ENCODE results near the gene TAS1R2.
"Not testable (repeated sequence)": the region's sequence is repeated elsewhere in the genome, so short reads cannot be mapped to it uniquely, and the experiment has no call there.

TAS1R2 gene

DNA sequence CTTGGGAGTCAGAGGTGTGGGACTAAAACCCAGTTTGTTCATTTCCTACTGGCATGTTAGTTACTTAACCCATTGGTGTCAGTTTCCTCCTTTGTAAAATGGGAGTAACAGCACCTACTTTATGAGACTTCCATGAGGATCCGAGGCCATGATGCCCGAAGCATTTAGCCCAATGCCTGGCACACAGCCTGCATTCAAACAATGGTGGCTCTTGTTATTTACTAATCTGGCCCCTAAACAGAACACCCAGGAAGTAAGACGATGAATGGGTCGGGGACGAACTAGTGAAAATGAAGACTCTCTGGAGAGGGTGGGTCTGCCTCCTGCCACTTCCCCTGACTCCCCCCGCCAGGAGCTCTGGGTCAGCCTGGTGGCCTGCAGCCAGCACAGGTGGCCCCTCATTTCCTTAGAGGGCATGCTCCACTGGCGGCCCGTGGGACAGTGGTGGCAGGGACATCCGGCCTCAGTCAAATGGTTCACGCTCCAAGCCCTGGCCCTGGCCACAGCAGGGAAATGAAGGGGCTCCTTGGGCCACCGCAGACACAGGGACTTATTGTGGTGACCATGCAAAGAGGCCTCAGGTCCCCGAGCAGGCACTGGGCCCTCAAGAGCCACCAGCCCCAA, 9.5 kb upstream of the TAS1R2 start:
- DNase-seq (ENCODE audit: low spot score) = no peak

- no peak for DNase-seq (ENCODE audit: low spot score)
Measured at GRCh38 chr1:18868354-18868753, 8.9 kb upstream of the TAS1R2 start.

- DNase-seq (ENCODE audit: low spot score) = no peak
Measured at GRCh38 chr1:18866846-18867245, 7.4 kb upstream of the TAS1R2 start.

GRCh38 chr1:18866314-18866713, 6.9 kb upstream of the TAS1R2 start:
- no peak for DNase-seq (ENCODE audit: low spot score)

DNA sequence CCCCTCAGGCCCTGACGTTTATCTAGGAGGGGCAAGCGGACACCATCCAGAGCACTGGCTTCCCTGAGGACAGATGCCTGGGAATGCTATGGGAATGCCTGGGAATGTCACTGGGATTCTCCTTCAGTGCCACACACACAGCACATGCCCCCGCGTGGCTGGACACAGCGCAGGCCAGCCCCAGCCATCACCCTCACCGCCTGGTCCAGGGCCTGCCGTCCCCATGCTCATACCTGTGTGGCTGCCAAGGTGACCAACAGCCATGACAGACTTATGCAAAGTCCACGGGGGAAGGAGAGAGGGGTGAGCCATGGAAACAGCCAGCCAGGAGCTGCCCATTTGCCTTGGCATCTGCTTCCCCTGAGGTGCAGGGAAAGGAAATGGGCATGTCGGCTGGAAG, 5.7 kb upstream of the TAS1R2 start:
- no peak for DNase-seq (ENCODE audit: low spot score)

GRCh38 chr1:18861590-18861989, 2.1 kb upstream of the TAS1R2 start:
- DNase-seq (ENCODE audit: low spot score) = no peak

GRCh38 chr1:18861082-18861481, 1.6 kb upstream of the TAS1R2 start:
- no peak for DNase-seq (ENCODE audit: low spot score)

DNA sequence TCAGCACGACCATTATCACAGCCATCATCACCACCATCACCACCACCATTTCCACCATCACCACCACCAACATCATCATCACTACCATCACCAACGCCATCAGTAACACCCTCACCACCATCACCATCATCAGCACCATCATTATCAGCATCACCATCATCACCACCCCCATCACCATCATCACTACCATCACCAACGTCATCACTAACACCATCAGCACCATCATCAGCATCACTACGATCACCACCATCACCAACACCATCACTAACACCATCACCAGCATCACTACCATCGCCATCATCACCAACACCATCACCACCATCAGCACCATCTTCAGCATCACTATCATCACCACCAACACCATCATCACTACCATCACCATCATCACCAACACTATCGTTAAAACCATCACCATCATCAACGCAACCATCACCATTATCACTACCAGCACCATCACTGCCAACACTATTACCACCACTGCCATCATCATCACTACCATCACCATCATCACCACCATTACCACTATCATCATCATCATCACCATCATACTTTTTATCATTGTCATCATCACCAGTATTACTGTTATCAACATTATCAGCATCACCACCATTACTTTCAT, 1.3 kb downstream of the TAS1R2 start:
- DNase-seq (ENCODE audit: low spot score) = no peak

DNA sequence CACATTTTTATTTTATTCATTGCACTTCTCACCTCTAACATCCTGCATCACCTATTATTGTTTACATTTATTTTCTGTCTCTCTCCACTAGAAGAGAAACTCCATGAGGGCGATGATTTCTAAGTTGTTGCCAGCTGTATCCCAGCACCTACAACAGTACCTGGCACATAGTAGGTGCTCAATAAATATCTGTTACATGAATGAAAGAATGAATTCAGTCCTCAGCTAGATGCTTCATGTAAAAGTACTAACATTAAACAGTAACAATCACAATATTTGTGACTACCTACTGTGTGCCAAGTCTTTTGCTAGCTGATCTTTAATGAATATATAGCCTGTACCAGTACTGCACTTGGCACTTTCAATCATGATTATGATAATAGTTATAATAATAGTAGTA, 3.0 kb downstream of the TAS1R2 start:
- no peak for DNase-seq (ENCODE audit: low spot score)

- no peak for DNase-seq (ENCODE audit: low spot score)
Measured at GRCh38 chr1:18855573-18855972, 3.9 kb downstream of the TAS1R2 start.

DNA sequence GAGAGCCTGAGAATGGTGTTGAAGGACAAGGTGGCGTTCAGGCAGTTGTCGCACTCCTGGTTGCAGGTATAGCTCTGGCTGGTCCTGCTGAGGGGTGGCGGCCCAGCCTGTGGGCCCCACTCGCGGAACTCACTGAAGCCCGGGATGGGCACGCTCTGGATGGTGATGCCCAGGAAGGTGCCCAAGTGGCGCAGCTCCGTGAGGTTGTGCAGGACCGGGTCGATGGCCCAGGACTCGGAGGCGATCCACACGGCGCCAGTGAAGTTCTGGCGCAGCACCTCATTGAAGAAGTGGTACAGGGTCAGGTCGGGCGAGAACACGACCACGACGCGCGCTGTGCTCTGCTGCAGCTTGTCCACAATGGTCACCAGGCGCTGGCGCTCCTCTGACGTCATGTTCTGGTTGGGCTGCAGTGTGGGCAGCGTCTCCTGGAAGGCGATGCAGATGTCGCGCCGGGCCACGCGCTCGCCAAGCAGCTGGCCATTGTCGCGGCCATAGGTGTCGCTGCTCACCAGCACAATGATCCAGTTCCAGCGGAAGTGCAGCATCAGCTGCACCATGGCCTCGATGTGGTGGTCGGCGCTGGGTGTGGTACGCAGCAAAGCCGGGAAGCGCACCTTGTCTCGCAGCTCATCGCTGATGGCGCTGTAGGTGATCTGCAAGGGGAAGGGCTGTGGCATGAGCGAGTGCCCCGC, 5.0 kb downstream of the TAS1R2 start:
- DNase-seq (ENCODE audit: low spot score) = no peak

DNA sequence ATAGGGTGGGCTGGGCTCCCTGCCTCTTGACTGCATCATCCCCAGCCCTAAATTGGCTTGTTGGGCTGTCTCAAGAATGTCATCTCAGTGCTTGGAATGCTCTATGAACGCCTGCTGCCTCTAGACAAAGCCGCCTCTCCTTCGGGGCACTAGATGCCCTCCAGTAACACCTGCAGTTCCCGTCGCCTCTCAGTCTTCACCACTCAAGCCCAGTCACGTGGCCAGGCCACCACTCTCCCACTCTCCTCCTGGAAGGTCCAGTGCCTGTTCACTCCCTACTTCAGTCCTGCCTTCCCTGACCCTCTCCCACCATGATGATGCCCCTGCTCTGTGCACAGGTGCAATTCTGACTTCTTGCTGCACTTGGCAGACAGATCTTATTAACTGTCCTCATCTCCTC, 7.0 kb downstream of the TAS1R2 start:
- DNase-seq (ENCODE audit: low spot score) = no peak

DNA sequence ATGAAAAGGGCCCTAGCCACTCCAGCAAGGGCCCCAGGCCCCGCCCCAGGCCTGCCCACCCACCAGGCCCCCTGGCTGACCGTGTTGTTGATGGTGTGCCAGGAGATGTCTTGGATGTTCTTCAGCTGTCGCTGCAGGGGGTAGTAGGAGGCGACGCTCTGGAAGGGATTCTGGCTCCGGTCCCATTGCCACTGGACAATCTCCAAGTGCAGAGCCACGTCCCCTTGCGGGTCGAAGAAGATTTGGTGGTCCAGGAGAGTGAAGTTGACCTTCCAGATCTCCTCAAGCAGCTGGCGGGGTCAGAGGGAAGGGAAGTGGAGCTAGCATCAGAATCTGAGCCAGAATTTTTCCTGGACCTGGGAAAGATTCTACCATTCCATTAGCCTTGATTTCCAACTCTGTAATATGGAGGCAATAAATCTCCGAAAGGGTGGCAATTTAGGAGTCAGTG, 10.2 kb downstream of the TAS1R2 start:
- no peak for DNase-seq (ENCODE audit: low spot score)

DNA sequence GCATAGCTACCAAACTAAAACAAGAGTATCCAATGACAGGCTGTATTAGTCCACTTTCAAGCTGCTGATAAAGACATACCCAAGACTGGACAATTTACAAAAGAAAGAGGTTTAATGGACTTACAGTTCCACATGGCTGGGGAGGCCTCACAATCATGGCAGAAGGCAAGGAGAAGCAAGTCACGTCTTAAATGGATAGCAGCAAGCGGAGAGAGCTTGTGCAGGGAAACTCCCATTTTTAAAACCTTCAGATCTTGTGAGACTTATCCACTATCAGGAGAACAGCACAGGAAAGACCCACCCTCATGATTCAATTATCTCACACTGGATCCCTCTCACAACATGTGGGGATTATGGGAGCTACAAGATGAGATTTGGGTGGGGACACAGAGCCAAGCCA, 11.7 kb downstream of the TAS1R2 start:
- not testable (repeated sequence) for DNase-seq (ENCODE audit: low spot score)

GRCh38 chr1:18840145-18840544, 19.3 kb downstream of the TAS1R2 start:
- no peak for DNase-seq (ENCODE audit: low spot score)

- DNase-seq (ENCODE audit: low spot score) = no peak
Measured at GRCh38 chr1:18836654-18837053, 22.8 kb downstream of the TAS1R2 start.

GRCh38 chr1:18832319-18832718, 27.1 kb downstream of the TAS1R2 start:
- not testable (repeated sequence) for DNase-seq (ENCODE audit: low spot score)

GRCh38 chr1:18831656-18832055, 27.8 kb downstream of the TAS1R2 start:
- no peak for DNase-seq (ENCODE audit: low spot score)

DNA sequence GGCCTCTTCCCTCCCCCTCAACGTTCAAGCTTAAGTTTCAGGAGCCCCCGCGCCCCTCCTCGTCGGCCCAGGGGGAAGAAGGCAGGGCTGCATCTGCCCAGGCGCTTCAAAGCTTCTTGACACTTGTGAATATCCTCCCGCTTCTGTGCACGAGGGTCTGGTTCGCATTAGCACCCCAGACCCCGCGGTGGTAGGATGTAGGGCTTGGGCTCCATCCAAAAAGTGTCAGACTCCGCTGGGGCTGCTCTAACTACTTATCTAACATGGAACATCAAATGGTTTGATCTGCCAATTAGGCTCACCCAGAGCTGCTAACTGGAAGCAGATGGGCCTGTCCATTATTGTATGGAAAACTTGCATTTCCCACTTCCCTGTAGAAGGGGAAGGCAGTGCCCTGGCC, 28.9 kb downstream of the TAS1R2 start:
- no peak for DNase-seq (ENCODE audit: low spot score)

DNA sequence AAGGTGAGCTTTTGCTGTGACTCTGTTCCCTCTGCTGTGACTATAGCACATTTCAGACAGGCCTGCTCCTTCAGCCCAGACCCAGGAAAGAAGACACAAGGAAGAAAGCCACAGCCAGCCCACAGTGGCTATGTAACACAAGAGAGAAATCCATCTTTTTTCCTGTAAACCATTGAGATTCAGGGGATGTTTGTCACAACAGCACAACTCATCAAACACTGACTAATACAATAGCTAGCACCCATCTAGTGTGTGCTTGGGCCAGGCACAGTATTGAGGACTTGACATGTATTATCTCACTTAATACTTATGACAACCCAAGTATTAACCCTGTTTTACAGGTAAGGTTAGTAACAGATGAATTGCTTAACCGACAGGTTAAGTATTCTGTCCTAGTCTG, 29.8 kb downstream of the TAS1R2 start:
- DNase-seq (ENCODE audit: low spot score) = no peak

GRCh38 chr1:18828224-18828623, 31.2 kb downstream of the TAS1R2 start:
- no peak for DNase-seq (ENCODE audit: low spot score)

- no peak for DNase-seq (ENCODE audit: low spot score)
Measured at GRCh38 chr1:18823438-18823837, 36.0 kb downstream of the TAS1R2 start.

DNA sequence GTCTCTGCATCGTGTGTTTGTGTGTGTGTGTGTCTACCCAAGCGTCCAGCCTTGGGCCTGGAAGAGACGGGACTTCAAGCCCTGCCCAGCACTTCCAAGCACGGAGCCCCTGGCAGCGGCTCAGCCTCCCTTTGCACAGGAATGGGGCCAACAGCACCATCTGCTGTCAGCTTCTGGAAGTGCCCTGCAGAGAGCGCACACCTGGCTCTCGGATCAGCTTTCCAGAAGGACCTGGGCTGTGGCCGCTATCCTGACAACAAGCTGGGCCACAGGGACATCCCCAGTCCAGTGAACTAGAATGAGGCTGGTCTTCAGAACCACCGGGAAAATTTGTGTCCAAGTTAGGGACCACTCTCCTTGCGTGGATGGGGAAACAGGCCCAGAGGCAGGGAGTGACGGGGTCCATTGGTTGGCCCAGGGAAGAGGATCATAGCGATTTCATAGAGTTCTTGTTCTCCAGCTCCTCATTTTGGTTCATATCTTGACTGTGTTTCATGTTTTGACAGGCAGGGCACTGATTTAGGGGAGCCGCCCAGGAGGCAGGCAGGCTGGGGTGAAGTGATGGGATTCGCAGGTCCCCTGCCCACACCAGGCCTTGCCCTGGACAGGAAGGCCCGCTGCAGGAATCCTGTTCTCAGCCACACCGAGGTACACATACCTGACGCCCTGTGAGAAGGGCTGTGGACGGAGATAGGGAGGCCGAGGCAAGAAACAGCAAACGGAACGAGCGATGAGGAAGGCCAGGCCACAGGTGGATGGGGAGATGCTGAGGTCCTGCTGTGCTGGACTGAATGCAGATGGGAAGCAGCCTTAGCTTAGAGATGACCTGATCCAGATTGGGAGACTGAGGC, 38.4 kb downstream of the TAS1R2 start:
- DNase-seq (ENCODE audit: low spot score) = peak; percentile 26
